GM20000 (cell line): ENCODE measurements around the gene EXOSC6.
"Not testable (repeated sequence)": the region's sequence is repeated elsewhere in the genome, so short reads cannot be mapped to it uniquely, and the experiment has no call there.

Experiments used
- DNase-seq: peaks from one replicate; pipeline ENCODE4 v3.0.0; 2012; ENCODE audit warnings: low spot score
- CTCF ChIP-seq: IDR thresholded peaks from 2 replicates; pipeline ENCODE4 v1.5.1; 2012; ENCODE audit warnings: mild to moderate bottlenecking, control low read depth; ENCODE audit errors: extremely low read depth, missing control alignments

The EXOSC6 gene

GRCh38 chr16:70289229-70290094 lies 37.7 kb upstream of the EXOSC6 start, which contains the start of gene AARS1:
AARS1 (minus strand) TSS chr16:70289506; CDS start chr16:70282763, 6,743 bp downstream.
- DNase-seq, result peak; percentile 96
- TF ChIP-seq CTCF, result no peak

DNA sequence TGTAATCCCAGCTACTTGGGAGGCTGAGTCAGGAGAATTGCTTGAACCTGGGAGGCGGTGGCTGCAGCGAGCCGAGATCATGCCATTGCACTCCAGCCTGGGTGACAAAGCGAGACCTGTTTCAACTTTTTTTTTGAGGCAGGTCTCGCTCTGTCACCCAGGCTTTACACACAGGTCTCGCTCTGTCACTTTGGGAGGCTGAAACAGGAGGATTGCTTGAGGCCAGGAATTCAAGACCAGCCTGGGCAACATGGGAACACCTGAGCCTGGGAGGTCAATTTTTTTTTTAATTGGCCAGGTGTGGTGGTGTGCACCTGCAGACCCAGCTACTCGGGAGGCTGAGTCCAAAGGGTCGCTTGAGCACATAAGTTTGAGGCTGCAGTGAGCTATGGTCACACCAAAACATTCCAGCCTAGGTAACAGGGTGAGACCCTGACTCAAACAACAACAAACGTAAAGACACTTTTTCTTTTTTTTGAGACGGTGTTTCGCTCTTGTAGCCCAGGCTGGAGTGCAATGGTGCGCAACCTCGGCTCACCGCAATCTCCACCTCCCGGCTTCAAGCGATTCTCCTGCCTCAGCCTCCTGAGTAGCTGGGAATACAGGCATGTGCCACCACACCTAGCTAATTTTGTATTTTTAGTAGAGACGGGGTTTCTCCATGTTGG lies 35.7 kb upstream of the EXOSC6 start:
- DNase-seq, result not testable (repeated sequence)

DNA sequence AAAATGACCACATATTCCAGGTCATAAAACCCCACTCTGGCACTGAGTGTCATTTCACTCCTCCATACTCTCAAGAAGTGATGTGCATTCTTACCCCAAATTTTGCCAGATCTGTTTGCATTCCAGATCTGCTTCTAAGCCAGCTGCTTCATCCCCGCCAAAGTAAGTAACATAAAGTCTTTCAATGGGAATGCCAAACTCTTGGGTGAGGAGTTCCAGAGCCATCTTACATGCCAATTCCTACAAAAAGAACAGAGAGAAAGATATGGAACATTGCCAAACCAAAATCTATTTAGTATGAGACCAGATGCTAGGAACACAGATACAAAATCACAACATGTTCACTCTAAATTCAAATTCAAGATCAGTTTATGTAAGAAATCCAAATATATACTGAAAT lies 24.7 kb upstream of the EXOSC6 start:
- no peak for DNase-seq
- no peak for TF ChIP-seq CTCF

DNA sequence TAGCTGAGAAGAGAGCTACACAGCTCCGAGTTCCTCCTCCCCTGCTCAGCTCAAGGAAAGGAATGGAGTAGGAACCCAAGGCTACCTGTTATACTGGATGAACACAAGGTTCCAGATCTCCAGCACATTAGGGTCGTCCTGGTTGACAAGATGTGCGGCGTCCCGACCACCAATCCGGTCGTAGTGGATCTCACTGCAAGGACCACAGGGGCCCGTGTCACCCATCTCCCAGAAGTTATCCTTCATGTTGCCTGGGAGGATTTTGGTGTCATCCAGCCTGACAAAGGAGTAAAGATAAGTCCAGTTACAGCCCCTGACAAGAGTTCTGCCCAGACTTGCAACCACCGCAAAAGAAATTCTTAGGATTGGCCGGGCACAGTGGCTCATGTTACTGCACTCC lies 20.0 kb upstream of the EXOSC6 start:
- no peak for DNase-seq

GRCh38 chr16:70270176-70270575 lies 18.4 kb upstream of the EXOSC6 start:
- no peak for TF ChIP-seq CTCF
- no peak for DNase-seq

More for the DNA sequence above, 20.0 kb upstream of the EXOSC6 start:
- no peak for TF ChIP-seq CTCF

DNA sequence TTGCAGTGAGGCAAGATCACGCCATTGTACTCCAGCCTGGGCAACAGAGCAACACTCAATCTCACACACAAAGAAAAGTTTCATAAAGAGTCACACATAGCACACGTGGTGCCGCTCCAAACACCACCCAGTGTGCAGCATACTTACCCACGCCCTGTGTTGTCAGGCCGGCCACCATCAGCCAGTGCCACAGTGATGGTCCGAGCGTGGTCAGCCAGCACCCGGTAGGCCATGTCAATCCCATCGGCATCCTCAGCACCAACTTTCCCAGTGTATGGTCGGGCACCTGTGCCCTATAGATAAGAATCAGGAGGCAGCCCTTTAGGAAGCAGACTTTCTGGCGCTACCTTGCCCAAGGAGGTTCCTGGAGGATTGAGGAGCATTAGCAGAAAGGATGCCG lies 17.7 kb upstream of the EXOSC6 start:
- DNase-seq, result no peak
- no peak for TF ChIP-seq CTCF

- DNase-seq, result not testable (repeated sequence)
Observed at GRCh38 chr16:70267922-70268321, 16.2 kb upstream of the EXOSC6 start.

DNA sequence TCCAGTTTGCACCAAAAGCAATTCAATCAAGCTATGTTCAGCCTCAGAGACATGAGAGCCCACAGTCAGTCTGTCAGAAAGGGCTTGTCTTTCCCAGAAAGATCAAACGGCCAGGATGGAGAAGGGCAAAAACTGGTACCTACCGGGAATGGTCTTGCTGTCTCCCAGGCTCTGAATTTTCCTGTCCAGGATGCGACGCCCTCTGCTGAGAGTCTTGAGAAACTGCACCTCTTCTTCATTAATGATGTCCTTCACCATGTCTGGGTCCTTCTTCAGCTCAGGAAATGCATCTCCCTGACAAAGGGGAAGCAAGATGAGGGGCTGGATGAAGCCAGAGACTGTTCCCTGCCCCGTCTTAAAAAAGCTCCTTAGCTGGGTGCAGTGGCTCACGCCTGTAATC lies 15.8 kb upstream of the EXOSC6 start:
- TF ChIP-seq CTCF, result no peak
- no peak for DNase-seq

DNA sequence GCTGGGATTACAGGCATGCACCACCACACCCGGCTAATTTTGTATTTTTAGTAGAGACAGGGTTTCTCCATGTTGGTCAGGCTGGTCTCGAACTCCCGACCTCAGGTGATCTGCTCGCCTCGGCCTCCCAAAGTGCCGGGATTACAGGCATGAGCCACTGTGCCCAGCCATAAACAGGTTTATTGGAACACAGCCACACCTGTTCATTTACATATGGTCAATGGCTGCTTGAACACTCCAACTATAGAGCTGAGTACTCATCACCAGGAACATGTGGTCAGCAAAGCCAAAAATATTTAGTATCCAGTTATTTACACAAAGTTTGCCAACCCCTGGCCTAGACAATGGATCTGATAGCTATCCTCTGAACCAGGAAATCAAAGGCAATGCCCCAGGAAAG lies 8.2 kb upstream of the EXOSC6 start:
- DNase-seq, result not testable (repeated sequence)
